SK-N-SH (cell line): ENCODE measurements around the gene EDN2. TPM values are rescaled to one million over a fixed set of nuclear protein-coding genes. Genes with fewer than 3 reads are reported as not detected.

Experiments used
- CTCF ChIA-PET: fragments of 300-600, 350-600 bp; formaldehyde crosslinking; extraction: SDS; loops from one replicate; lab custom pipeline; 2021; lab: Yijun Ruan, JAX
- POLR2A ChIA-PET: fragments of 350-600 bp; sonication (Branson Sonifier 250); formaldehyde crosslinking; extraction: SDS; loops from one replicate; lab custom pipeline; 2020; ENCODE audit warnings: antibody characterized with exemption, inconsistent platforms; lab: Yijun Ruan, JAX
- DNase-seq: peaks from one replicate; pipeline ENCODE4 v3.0.0; 2012
- H2AFZ ChIP-seq: fragments of 200-600 bp; sonication (generic); 2 replicates; pipeline ENCODE4 v1.8.1; 2016; ENCODE audit warnings: antibody characterized with exemption, mild to moderate bottlenecking, low read depth
- H3F3A ChIP-seq: fragments of 200-600 bp; sonication (generic); replicated peaks from 2 replicates; pipeline ENCODE3; 2016; ENCODE audit warnings: antibody characterized with exemption, mild to moderate bottlenecking; ENCODE audit not compliant: insufficient read depth
- H3K27ac ChIP-seq, 2 experiments: fragments of 200-500 bp in 1 of 2; fragments of 200-600 bp in 1 of 2; sonication (Bioruptor generic) in 1 of 2; sonication (generic), shearing (Covaris generic) in 1 of 2; 2 replicates each; pipeline versions ENCODE4 v1.5.1 to v1.6.1; 2014 to 2016; ENCODE audit warnings: low read depth in 2 of 2, inconsistent platforms in 1 of 2, low read length in 1 of 2, mild to moderate bottlenecking in 1 of 2, mixed read lengths in 1 of 2
- H3K27me3 ChIP-seq: fragments of 200-600 bp; sonication (generic), shearing (Covaris generic); 2 replicates; pipeline ENCODE4 v1.6.1; 2016; ENCODE audit warnings: mixed run types; ENCODE audit not compliant: insufficient read depth
- H3K36me3 ChIP-seq, 2 experiments: fragments of 200-500 bp in 1 of 2; fragments of 200-600 bp in 1 of 2; sonication (Bioruptor generic) in 1 of 2; sonication (generic) in 1 of 2; replicated peaks in 1 of 2; 2 replicates each; pipeline versions ENCODE3 to v1.5.1; 2014 to 2016; ENCODE audit warnings: low read length in 1 of 2, mild to moderate bottlenecking in 1 of 2; ENCODE audit not compliant: insufficient read depth in 2 of 2, control insufficient read depth in 1 of 2
- H3K4me1 ChIP-seq, 2 experiments: fragments of 200-500 bp in 1 of 2; fragments of 200-600 bp in 1 of 2; sonication (Bioruptor generic) in 1 of 2; sonication (generic), shearing (Covaris generic) in 1 of 2; 2 replicates each; pipeline versions ENCODE4 v1.5.1 to v1.6.1; 2014 to 2016; ENCODE audit warnings: low read depth in 1 of 2, low read length in 1 of 2, mixed run types in 1 of 2; ENCODE audit not compliant: insufficient read depth in 2 of 2, control insufficient read depth in 1 of 2
- H3K4me2 ChIP-seq: fragments of 200-600 bp; sonication (generic), shearing (Covaris generic); 2 replicates; pipeline ENCODE4 v1.6.1; 2017; ENCODE audit warnings: mixed run types
- H3K4me3 ChIP-seq, 2 experiments: fragments of 200-500 bp in 1 of 2; fragments of 200-600 bp in 1 of 2; sonication (Bioruptor generic) in 1 of 2; sonication (generic), shearing (Covaris generic) in 1 of 2; 2 replicates each; pipeline versions ENCODE4 v1.5.1 to v1.8.1; 2014 to 2016; ENCODE audit warnings: low read depth in 2 of 2, inconsistent platforms in 1 of 2, low read length in 1 of 2, mild to moderate bottlenecking in 1 of 2, mixed read lengths in 1 of 2, moderate library complexity in 1 of 2
- H3K79me2 ChIP-seq: fragments of 200-600 bp; sonication (generic); 2 replicates; pipeline ENCODE4 v1.8.1; 2017; ENCODE audit warnings: mild to moderate bottlenecking; ENCODE audit not compliant: insufficient read depth
- H3K9ac ChIP-seq: fragments of 200-600 bp; sonication (generic); 2 replicates; pipeline ENCODE4 v1.6.1; 2017; ENCODE audit warnings: mixed run types
- H3K9me2 ChIP-seq: fragments of 200-600 bp; sonication (generic); 2 replicates; pipeline ENCODE4 v1.6.1; 2017; ENCODE audit warnings: mixed run types
- H3K9me3 ChIP-seq: fragments of 200-600 bp; sonication (generic); 2 replicates; pipeline ENCODE4 v1.6.1; 2017; ENCODE audit warnings: mixed run types, mild to moderate bottlenecking, moderate library complexity
- H4K20me1 ChIP-seq: fragments of 200-600 bp; sonication (generic); 2 replicates; pipeline ENCODE4 v1.6.1; 2017; ENCODE audit warnings: mild to moderate bottlenecking, mixed run types; ENCODE audit not compliant: insufficient read depth
- ELF1 ChIP-seq: IDR thresholded peaks from 2 replicates; pipeline ENCODE4 v1.4.0; 2012
- GATA2 ChIP-seq: sonication (generic); formaldehyde crosslinking; IDR thresholded peaks from 2 replicates; pipeline ENCODE4 v1.5.0; 2020; ENCODE audit warnings: mild to moderate bottlenecking, missing genetic modification reagents
- MEF2A ChIP-seq: IDR thresholded peaks from 2 replicates; pipeline ENCODE4 v1.4.0; 2012; ENCODE audit warnings: low read depth, borderline replicate concordance
- MXI1 ChIP-seq: IDR thresholded peaks from 2 replicates; pipeline ENCODE4 v1.6.1; 2012; ENCODE audit warnings: mild to moderate bottlenecking, low read depth, low read length, improper control_type of control experiment
- NRF1 ChIP-seq: IDR thresholded peaks from 2 replicates; pipeline ENCODE4 v1.6.1; 2012; ENCODE audit warnings: low read depth, mild to moderate bottlenecking, low read length
- RFX5 ChIP-seq: IDR thresholded peaks from 2 replicates; pipeline ENCODE4 v1.6.1; 2012; ENCODE audit warnings: mild to moderate bottlenecking, improper control_type of control experiment, low read length
- SIN3A ChIP-seq: IDR thresholded peaks from 2 replicates; pipeline ENCODE4 v1.6.1; 2012; ENCODE audit warnings: low read depth, mild to moderate bottlenecking, low read length, moderate library complexity, borderline replicate concordance
- TEAD4 ChIP-seq: IDR thresholded peaks from 2 replicates; pipeline ENCODE4 v1.4.0; 2012; ENCODE audit warnings: mild to moderate bottlenecking, borderline replicate concordance; ENCODE audit not compliant: insufficient read depth
- WGBS: methylation state at CpG from one replicate; pipeline ENCODE4 v1.1.6; 2017; ENCODE audit warnings: low lambda C conversion rate; 5-methylcytosine and 5-hydroxymethylcytosine counted together
- polyA plus RNA-seq, 3 experiments: library from polyadenylated mRNA; depleted of rRNA; stranded (reverse); fragments of >200 nt; gene quantifications; 2 replicates each; pipeline ENCODE4 v1.2.3, GENCODE V29; 2012
- TF ChIP-seq, protein P1 (sequence below): fragments of 150-350 bp; IDR thresholded peaks from 2 replicates; pipeline ENCODE4 v1.6.1; 2017; ENCODE audit warnings: antibody characterized with exemption, low read length, low read depth, borderline replicate concordance
- TF ChIP-seq, protein P2 (sequence below): IDR thresholded peaks from 2 replicates; pipeline ENCODE4 v1.6.1; 2012; ENCODE audit warnings: mild to moderate bottlenecking, low read depth, low read length, moderate library complexity
- TF ChIP-seq, protein P3 (sequence below): IDR thresholded peaks from 2 replicates; pipeline ENCODE4; 2012

The EDN2 gene
- polyA plus RNA-seq, 1 of the 3 experiments (the other 2 are of a cell fraction) = 0.97 TPM

DNA sequence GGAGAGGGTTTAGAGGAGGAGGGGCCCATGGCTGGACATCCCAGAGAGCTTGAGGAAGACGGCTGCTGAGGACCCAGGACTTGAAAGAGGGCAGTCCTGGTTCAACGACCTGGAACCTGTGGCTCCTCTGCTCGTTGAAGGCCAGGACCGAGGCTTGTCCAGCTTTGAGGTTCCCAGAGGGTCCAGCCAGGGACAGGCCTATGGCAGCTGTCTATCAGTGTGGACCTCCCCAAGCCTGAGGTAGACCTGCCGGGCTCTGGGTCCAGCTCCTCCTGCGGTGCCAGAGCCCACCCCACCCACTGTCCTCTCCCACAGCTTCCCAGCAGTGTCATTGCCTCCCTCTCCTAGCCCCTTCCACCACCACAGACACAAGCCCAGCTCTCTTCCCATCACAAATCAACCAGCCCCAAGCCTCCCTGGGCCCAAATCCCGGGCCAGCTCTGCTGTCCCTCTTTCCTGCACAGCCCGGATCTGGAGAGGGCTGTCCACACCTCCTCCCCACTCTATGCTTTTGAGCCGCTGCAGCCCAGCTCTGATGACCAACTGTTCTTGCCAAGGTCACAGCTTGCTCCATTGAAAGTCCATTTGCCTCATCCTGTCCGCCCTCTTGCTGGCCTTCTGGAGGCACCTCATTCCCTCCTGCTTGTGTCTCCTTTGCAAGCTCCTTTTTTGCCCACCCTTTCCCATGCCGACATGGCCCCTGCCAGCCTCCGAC, 48.7 kb upstream of the EDN2 start:
- Histone ChIP-seq H3K27me3 (no peaks in the 10 kb centered on the region), H3K9ac (no peak overlapping the region), H3K9me3 (no peaks in the 10 kb centered on the region), H3F3A (peaks cover 5% of the 10 kb centered on the region), H3K4me3 (no peak overlapping the region), H4K20me1 (no peaks in the 10 kb centered on the region; the same call in 1 of the 2 replicates), H3K79me2 (no peaks in the 10 kb centered on the region), H3K27ac (no peak overlapping the region), H3K36me3 (no peaks in the 10 kb centered on the region), H3K9me2 (no peaks in the 10 kb centered on the region), H3K4me2 (no peak overlapping the region), H3K4me1 (peaks cover 5 to 16% of the 10 kb centered on the region in 2 experiments; a peak in 2 of 4 replicates), H2AFZ (no peak overlapping the region)
- ChIA-PET POLR2A (no interaction called here), CTCF (interaction anchor here (1.1 to 2.0 kb wide), 4 partner anchors 15 to 101 kb away, joined by 3 to 6 read pairs (median 4); no protein-coding TSS in a partner anchor)
- TF ChIP-seq SIN3A (no peak), MXI1 (no peak), MEF2A (no peak), ELF1 (no peak), GATA2 (CRISPR knock-in tag) (no peak), NRF1 (no peak), RFX5 (no peak), TEAD4 (no peak)
- TF ChIP-seq, protein P1, sequence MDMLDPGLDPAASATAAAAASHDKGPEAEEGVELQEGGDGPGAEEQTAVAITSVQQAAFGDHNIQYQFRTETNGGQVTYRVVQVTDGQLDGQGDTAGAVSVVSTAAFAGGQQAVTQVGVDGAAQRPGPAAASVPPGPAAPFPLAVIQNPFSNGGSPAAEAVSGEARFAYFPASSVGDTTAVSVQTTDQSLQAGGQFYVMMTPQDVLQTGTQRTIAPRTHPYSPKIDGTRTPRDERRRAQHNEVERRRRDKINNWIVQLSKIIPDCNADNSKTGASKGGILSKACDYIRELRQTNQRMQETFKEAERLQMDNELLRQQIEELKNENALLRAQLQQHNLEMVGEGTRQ = no peak
- TF ChIP-seq, protein P2, sequence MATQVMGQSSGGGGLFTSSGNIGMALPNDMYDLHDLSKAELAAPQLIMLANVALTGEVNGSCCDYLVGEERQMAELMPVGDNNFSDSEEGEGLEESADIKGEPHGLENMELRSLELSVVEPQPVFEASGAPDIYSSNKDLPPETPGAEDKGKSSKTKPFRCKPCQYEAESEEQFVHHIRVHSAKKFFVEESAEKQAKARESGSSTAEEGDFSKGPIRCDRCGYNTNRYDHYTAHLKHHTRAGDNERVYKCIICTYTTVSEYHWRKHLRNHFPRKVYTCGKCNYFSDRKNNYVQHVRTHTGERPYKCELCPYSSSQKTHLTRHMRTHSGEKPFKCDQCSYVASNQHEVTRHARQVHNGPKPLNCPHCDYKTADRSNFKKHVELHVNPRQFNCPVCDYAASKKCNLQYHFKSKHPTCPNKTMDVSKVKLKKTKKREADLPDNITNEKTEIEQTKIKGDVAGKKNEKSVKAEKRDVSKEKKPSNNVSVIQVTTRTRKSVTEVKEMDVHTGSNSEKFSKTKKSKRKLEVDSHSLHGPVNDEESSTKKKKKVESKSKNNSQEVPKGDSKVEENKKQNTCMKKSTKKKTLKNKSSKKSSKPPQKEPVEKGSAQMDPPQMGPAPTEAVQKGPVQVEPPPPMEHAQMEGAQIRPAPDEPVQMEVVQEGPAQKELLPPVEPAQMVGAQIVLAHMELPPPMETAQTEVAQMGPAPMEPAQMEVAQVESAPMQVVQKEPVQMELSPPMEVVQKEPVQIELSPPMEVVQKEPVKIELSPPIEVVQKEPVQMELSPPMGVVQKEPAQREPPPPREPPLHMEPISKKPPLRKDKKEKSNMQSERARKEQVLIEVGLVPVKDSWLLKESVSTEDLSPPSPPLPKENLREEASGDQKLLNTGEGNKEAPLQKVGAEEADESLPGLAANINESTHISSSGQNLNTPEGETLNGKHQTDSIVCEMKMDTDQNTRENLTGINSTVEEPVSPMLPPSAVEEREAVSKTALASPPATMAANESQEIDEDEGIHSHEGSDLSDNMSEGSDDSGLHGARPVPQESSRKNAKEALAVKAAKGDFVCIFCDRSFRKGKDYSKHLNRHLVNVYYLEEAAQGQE = no peak
- TF ChIP-seq, protein P3, sequence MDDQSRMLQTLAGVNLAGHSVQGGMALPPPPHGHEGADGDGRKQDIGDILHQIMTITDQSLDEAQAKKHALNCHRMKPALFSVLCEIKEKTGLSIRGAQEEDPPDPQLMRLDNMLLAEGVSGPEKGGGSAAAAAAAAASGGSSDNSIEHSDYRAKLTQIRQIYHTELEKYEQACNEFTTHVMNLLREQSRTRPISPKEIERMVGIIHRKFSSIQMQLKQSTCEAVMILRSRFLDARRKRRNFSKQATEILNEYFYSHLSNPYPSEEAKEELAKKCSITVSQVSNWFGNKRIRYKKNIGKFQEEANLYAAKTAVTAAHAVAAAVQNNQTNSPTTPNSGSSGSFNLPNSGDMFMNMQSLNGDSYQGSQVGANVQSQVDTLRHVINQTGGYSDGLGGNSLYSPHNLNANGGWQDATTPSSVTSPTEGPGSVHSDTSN = no peak
- DNase-seq = no peak
- 68% methylated on average over 12 of the region's 12 CpGs for WGBS
